HG03565 (cell line): ENCODE data around the gene CERS6.
A peak's percentile ranks its signal among the peaks of the same experiment; 100 is the strongest.
"Not testable (repeated sequence)": the region's sequence is repeated elsewhere in the genome, so short reads cannot be mapped to it uniquely, and the experiment has no call there.

ENCODE experiments used
- ATAC-seq: cut with Tn5 transposase; IDR thresholded peaks from one replicate; pipeline ENCODE4 v1.9.1; 2021; ENCODE audit warnings: mild to moderate bottlenecking, moderate library complexity; ENCODE audit not compliant: unreplicated experiment

CERS6 gene

GRCh38 chr2:168496906-168497305 is 40.8 kb downstream of the CERS6 start:
- no peak for ATAC-seq

DNA sequence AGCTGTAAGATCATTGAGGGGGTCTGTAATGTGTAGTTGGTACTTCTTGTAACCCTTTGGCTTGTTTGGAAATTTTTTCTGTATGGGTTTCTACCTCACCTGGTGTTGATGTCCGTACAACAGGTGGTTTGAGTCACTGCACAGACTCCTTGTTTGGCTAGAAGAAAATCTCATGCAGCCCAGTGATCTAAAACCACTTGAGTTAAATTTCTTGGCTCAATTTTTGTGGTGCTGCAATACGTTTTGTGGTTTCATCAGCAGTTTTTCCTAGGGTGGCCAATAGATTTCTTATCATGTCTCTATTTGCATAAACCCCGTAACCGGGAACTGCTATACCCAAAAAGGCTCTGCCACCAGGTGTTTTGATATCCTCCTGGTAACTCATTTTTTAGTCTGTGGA is 43.4 kb downstream of the CERS6 start:
- ATAC-seq, result no peak

- no peak for ATAC-seq
Observed at GRCh38 chr2:168500516-168500915, 44.4 kb downstream of the CERS6 start.

- no peak for ATAC-seq
Observed at GRCh38 chr2:168501466-168502065, 45.5 kb downstream of the CERS6 start.

DNA sequence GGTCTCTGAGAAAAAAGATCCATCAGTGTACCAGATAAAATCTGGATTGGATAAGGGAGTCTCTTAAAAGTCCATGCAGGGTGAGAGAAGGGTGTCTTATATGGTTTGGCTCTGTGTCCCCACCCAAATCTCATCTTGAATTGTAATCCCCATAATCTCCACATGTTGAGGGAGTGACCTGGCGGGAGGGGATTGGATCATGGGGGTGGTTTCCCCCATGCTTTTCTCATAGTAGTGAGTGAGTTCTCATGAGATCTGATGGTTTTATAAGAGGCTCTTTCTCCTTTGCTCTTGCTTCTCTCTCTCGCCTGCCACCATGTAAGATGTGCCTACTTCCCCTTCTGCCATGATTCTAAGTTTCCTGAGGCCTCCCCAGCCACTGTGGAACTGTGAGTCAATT is 46.8 kb downstream of the CERS6 start:
- ATAC-seq, result not testable (repeated sequence)

GRCh38 chr2:168503901-168504300 is 47.8 kb downstream of the CERS6 start:
- no peak for ATAC-seq

DNA sequence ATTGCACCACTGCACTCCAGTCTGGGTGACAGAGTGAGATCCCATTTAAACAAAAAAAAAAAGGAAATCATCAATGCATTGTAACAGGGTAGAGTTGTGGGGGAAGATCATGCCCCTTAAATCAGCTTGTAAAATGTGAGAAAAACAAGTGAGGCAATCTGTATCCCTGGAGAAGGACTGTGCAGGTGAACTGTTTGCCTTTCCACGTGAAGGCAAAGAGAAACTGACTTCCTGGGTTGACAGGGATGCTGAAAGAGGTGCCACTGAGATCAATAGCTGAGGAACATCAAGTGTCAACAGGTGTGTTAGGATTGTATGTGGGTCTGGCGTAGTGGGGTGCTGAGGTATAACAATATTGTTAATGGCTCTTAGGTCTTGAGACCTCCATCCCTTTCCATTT is 48.3 kb downstream of the CERS6 start:
- ATAC-seq, result no peak

- no peak for ATAC-seq
Observed at GRCh38 chr2:168510125-168510756, 54.2 kb downstream of the CERS6 start.

DNA sequence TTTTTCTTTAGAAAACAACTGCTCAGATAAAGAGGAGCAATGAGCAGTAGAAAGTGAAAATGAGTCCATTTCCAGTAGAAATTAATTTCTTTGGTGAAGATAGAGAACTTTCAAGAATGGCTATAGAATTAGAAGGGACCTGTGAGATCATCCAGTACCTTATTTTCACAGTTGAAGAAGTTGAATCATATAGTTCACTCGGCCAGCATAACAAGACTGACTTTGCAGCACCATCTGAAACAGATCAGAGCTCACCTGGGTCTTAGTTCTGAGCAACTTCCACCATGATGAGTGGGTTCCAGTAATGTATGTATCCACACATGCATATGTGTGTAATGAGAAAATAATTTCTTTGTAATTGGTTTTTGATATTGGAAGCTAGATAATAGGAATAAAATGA is 58.6 kb downstream of the CERS6 start:
- ATAC-seq, result peak; percentile 26

DNA sequence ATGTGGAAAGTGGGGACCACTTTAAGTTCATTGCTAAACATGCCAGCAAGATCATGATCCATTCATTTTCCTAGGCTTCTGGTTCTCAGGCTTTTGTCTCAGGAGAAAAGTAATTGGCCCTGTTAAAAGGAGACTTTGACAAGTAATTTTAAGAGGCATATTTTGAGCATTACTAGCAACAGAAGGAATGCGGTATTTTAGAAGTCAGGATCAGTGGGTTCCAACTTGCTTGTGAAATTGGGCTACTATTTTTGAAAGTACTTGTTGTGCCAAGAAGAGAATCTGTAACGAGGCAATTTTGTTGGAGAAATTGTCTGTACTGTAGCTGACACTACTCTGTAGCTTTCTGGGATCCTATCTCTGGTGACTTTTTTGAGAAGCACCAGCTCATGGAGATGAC is 59.4 kb downstream of the CERS6 start:
- ATAC-seq, result no peak

- ATAC-seq, result no peak
Observed at GRCh38 chr2:168517816-168518215, 61.7 kb downstream of the CERS6 start.

- ATAC-seq, result no peak
Observed at GRCh38 chr2:168518555-168519066, 62.5 kb downstream of the CERS6 start.

DNA sequence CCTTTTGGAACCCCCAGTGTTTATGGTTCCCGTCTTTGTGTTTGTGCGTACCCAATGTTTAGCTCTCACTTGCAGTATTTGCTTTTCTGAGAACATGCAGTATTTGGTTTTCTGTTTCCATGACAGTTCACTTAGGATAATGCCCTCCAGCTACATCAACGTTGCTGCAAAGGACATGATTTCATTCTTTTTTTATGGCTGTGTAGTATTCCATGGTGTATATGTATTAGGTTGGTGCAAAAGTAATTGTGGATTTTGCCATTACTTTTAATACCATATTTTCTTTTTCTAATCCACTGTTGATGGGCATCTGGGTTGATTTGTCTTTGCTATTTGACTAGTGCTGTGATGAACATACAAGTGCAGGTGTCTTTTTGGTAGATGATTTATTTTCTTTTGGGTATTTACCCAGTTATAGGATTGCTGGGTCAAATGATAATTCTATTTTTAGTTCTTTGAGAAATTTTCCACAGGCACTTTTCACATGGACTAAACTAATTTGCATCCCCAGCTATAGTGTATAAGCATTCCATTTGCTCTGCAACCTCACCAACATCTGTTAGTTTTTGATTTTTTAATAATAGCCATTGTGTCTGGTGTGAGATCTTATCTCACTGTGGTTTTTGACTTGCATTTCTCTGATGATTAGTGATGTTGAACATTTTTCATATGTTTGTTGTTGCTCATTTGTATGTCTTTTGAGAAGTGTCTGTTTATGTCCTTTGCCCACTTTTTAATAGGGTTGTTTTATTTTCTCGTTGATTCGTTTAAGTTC is 63.6 kb downstream of the CERS6 start:
- no peak for ATAC-seq

DNA sequence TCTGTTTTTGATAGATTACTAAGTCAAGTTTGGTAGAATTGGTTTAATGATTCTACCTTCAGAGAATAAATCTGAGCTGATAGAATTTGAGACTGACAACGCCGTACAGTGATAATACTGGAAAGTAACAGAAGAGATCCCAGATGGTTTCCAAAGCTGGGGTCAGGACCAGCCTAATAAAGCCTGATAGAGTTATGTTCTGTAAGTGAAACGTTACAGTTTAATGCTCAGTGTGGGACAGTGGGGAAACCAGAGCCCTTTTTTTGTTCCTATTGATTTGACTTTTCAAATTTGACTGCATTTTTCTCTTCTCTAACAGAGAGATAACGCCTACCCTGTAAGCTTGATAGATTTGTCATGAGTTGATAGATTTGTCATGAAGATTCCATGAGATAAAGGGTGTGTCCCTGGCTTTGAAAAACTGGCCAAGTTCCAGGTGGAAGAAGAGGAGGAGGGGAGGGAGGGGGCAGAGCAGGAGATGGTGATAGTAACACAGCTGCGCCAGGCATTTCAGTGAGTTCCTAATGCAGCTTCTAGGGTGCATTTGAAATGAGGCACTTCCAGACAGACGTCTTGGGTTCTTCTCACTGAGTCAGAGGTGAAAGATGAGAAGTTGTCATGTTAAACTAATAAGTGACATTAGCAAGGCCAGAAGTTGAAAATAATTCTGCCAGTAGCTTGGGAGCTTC is 65.1 kb downstream of the CERS6 start:
- ATAC-seq, result no peak

DNA sequence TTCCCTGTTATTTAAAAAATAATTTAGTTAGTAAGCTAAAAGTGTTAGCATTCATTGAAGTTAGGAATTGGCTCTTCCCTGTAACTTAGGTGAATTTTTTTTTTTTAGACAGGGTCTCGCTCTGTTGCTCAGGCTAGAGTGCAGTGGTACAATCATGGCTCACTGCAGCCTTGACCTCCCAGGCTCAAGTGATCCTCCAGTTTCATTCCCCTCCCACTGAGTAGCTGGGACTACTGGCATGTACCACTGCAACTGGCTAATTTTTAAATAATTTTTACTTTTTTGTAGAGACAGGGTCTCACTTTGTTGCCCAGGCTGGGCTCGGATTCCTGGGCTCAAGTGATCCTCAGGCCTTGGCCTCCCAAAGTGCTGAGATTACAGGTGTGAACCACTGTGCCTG is 66.4 kb downstream of the CERS6 start:
- ATAC-seq, result no peak

DNA sequence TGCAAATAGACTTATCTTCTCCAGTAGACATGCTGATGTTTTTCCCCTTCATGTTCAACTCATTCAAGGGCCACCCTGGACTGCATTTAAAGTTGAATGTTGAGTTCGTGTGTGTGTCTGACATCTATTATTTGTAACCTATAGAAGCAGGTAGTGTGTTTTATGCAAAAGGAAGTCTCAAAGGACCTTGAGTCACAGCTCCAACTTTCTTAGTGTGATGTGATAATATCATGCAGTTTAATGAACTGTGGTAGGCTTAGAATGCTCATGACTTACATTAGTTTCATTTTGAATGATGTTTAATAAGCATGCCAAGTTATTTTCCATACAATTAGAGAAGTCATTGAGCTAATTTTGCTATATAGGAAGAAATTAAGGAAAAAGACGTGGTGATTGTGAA is 67.9 kb downstream of the CERS6 start:
- ATAC-seq, result peak; percentile 34

DNA sequence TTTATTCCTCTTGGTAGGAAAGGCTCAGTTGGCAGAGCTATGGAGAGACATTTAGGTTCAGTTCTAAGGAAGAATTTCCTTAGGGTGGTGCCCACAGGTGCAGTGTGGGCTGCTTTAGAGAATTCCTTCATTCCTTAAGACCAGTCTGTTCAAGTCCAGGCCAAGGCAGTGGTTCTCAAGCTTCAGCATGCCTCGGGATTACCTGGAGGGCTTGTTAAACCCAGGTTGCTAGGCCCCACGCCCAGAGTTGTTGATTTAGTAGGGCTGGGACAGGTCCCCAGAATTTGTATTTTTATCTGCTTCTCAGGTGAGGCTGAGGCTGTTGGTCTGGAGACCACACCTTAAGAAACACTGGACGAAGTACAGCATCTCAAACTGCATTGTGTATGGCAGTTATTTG is 68.9 kb downstream of the CERS6 start:
- ATAC-seq, result no peak

DNA sequence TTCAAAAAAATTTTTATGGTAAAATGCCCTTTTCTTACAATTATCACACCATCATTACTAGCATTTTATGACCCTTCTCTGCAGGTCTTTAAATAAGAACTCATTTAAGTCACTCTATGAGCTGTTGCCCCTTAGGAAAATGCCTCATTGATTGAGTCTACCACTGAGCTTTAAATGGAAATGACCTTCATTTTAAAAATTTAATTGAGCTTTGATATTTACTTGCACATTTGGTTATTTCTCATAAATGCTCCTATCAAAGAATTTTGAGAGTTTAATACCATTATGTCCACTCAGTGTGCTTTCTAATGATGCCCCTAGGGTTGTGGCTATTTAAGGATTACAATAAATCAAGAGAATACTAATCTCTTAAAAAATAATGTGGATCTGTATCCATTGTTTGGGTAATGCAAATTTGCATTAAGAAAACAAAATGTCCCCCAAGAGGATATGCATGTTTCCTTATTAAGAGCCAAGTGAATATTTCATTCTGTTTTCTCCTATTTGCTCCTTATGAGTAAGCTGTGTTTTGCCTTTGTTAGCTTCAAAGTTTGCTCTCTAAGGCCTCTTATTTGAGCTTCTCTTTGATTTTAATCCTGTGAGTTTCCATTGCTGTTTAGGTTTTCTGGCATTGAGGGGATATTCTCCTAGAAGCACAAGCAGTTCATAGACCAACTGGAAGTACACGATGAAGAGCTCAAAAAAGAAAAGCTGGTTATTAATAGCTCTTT is 69.8 kb downstream of the CERS6 start:
- no peak for ATAC-seq

DNA sequence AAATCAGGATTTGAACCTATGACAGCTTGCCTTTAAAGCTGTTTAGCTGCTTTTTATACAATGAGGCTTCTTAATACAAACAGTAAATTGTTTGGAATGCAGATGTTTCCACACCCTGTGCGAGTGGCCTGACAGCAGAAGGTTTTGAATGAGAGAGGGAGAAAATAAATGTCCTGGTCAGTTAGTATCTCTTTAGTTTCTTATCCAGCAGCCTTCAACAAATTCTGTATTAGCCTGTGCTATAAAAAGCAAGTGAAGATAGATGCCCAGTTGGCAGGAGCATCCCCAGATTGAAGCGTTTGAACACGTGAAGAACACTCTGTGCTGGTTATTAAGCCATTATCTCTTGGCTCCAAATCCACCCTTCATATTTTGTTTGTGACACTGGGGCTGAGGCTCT is 70.6 kb downstream of the CERS6 start:
- ATAC-seq, result no peak

DNA sequence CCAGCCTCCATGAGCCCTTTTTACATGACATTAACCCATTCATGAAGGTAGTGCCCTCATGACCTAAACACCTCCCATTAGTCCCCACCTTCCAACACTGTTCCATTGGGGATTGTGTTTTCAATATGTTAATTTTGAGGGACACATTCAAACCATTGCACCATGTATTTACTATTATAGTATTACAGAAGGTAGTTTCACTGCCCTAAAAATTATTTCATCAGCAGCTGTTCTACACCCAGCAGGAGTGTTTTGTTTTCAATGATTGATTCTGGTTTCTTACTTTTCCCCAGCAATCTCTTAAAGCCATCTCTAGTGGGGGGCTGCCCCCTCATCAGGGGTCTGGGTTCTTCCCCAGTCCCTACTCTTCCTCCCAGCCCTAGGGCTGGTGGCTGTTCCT is 71.9 kb downstream of the CERS6 start:
- ATAC-seq, result no peak

GRCh38 chr2:168528469-168528868 is 72.4 kb downstream of the CERS6 start:
- no peak for ATAC-seq
